Erythroblast (primary cell): Measurements from ENCODE around the gene TMC8.

Experiments
- GATA1 ChIP-seq: IDR thresholded peaks from 2 replicates; pipeline ENCODE4 v1.6.1; 2011; ENCODE audit warnings: low read depth, mild to moderate bottlenecking, control low read depth, low read length, moderate library complexity
- POLR2A ChIP-seq: IDR thresholded peaks from 2 replicates; pipeline ENCODE4 v1.6.1; 2011; ENCODE audit warnings: mild to moderate bottlenecking, low read length

GRCh38 chr17:78159575-78160158 lies 29.1 kb downstream of the TMC8 start:
- TF ChIP-seq POLR2A (no peak), GATA1 (no peak)
